GM19238 (cell line): ENCODE measurements around the gene CPNE1.

ENCODE experiments used
- DNase-seq: peaks from one replicate; pipeline ENCODE4 v3.0.0; 2011; ENCODE audit warnings: low spot score; ENCODE audit not compliant: insufficient read length

Gene CPNE1

DNA sequence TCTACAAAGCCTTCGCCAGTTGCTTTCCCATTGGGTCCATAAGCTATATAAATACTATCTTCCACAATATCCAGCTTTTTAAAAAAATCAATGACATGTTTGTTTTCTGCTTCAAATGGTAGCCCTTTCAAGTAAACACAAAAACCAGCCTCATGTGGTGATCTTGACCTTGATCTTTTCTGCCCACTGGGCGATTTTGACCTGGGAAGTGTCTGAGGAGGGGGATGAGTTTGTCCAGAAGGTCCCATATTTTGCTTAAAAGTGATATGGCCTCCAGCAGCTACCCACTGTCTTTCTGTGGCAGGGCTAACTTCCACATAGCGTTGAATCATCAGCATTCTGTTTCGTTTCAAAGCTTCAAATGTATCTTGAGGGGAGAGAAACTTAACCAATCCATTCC lies 10.8 kb downstream of the CPNE1 start:
- DNase-seq = no peak

GRCh38 chr20:35653430-35653734 lies 11.3 kb downstream of the CPNE1 start:
- no peak for DNase-seq

- no peak for DNase-seq
Observed at GRCh38 chr20:35652641-35653429, 11.9 kb downstream of the CPNE1 start.

GRCh38 chr20:35651958-35652357 lies 12.7 kb downstream of the CPNE1 start:
- DNase-seq = no peak

DNA sequence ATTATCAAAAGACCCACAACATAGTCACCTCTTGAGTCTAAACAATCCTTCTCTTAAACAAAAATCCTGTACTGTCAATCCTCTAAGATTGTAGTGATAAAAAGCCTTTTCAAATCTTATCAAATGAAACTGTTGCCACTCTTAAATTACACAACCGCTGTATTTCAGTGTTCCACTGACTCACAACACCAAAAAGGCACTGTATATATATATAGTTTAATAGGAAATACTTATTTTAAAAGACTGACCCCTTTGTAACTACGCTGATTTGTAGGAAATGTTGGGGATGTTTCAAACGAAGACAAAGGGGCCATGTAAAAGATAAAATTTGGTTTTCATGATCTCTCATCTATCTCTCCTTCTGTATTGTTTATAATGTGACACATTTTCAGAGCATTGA lies 14.1 kb downstream of the CPNE1 start:
- DNase-seq = no peak

GRCh38 chr20:35648836-35649235 lies 15.9 kb downstream of the CPNE1 start:
- DNase-seq = no peak

GRCh38 chr20:35644806-35645205 lies 19.9 kb downstream of the CPNE1 start:
- no peak for DNase-seq

DNA sequence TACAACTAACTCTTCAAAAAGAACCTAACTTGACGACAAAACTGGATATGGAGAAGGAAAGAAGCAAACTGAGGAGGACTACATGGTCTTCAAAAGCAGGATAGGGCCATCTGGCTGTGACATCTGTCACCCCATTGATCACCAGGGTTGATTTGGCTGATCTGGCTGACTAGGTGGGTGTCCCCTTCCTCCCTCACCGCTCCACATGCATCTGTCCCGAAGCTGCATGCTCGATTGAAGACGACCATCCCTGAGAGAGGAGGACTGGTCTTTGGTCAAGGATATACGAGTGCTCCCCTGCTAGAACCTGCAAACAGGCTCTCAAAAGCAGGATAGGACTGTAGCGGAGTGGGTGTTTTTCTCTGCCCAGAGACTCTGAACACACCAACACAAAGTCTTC lies 21.7 kb downstream of the CPNE1 start:
- no peak for DNase-seq

DNA sequence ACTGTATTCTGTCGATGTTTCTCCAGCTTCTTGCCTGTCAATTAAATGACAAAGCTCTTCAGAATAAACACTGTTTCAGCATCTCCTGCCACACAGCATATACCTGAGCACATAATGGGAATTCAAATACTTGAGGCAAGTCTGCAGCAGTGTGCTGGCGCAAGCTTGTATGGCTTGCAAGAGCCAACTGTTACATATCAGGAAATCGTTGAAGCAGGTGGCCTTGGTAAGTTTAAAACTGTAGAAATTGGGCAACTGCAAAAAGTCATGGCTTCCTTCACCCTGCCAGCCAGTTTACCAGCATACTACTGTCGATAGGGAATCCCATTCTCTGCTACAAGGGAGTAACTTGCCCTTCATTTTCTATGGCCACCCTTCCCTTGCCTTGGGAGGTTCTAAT lies 23.0 kb downstream of the CPNE1 start:
- no peak for DNase-seq

DNA sequence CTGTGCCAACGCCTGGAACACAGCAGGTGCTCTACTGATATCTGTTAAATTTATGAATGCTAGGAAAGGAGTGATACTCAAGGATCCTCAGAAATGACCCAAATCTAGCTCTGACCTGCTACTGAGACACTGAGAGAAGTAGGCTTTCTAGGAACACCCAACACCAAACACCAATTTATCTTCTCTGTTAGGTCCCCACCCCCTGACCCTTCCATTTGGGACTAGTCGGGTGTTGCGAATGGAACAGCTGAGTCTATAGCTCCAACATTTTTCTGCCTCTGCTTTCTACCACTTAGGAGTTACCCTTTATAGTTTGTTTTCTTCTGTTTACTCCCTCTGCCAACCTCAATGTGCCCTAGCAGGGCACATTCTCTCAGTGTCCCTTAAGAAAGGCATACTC lies 24.0 kb downstream of the CPNE1 start:
- DNase-seq = no peak

GRCh38 chr20:35638751-35639150 lies 25.9 kb downstream of the CPNE1 start:
- no peak for DNase-seq

GRCh38 chr20:35637276-35637675 lies 27.4 kb downstream of the CPNE1 start:
- DNase-seq = no peak

GRCh38 chr20:35636095-35636494 lies 28.6 kb downstream of the CPNE1 start:
- DNase-seq = no peak

DNA sequence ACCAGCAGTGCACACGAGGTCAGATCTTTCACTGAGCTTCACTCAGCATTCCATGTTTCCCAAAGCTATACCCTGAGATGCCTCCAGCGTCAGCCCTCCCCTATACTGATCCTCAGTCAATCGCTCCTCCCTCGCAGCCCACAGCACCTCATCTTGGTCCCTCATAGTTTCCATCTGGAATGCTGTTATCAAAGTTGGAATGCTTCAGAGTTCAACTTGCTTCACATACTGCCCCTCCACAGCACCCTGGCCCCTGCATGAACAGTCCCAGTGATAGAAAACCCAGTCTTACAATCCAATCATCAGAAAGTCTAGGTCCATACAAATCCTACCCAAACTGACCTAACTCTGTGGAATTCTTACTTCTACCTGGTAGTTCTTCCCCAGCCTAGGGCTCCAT lies 29.0 kb downstream of the CPNE1 start:
- no peak for DNase-seq

DNA sequence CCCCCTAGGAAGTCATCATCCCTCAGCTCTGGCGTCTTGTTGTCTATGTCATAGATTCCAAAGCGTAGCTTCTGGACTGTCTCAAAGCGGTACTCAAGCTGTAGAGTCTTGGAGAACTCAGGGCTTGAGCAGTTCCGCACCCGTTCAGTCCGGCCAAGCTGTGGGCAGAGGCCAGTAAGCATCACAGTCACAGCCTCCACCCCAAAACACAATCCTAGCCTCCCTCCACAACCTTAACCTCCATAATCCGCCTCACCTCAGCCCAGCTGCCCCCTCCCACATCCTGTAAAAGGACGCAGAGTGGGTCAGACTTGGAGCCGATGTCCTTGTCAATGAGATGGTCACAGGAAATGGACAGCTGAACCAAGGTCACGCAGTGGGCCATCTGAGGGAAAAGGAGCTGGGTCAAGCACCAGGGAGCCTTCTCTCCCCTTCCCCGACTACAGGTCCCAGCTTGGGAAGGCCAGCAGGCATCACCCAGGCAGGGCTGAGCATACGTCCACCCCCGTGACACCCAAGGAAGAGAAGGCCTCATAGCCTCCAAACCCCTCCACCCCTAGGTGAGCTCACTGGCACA lies 32.1 kb downstream of the CPNE1 start:
- no peak for DNase-seq

- DNase-seq = no peak
Observed at GRCh38 chr20:35630636-35631035, 34.1 kb downstream of the CPNE1 start.

- DNase-seq = no peak
Observed at GRCh38 chr20:35629427-35630145, 35.1 kb downstream of the CPNE1 start.

GRCh38 chr20:35627121-35627520 lies 37.6 kb downstream of the CPNE1 start:
- no peak for DNase-seq

GRCh38 chr20:35626386-35627001 lies 38.2 kb downstream of the CPNE1 start:
- DNase-seq = no peak

- DNase-seq = no peak
Observed at GRCh38 chr20:35625584-35626385, 38.9 kb downstream of the CPNE1 start.

DNA sequence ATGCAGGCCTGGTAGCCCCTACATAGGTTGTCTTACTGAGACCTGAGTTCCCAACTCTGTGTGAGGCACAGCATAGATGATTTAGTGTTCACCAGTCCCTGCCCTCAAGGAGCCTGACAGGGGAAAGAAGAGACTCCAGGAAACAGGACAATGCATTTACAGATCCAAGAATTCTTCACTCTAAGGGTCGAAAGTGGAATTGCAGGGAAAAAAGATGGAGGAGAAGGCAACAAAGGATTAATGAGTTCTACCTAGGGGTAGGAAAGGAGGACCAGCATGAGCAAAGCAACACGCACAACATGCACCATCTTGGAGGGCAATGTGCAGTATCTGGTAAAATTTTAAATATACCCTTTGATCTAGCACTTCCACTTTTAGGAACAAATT lies 43.1 kb downstream of the CPNE1 start:
- no peak for DNase-seq
